ENCODE measurements around the gene DNMT1.
"Not testable (repeated sequence)": the region's sequence is repeated elsewhere in the genome, so short reads cannot be mapped to it uniquely, and the experiment has no call there.

The DNMT1 gene

GRCh38 chr19:10194500-10195198, at the start of gene DNMT1:
Gene DNMT1 (minus strand): TSS chr19:10194953. CDS start chr19:10194899, 54 bp downstream.
- DNase-seq (ENCODE audit: low read depth) = peak; percentile 99

GRCh38 chr19:10243606-10244005, 48.9 kb upstream of the DNMT1 start:
- no peak for DNase-seq (ENCODE audit: low read depth)

- not testable (repeated sequence) for DNase-seq (ENCODE audit: low read depth)
Observed at GRCh38 chr19:10241826-10242449, 47.2 kb upstream of the DNMT1 start.

- DNase-seq (ENCODE audit: low read depth) = no peak
Observed at GRCh38 chr19:10238172-10238783, 43.5 kb upstream of the DNMT1 start.

GRCh38 chr19:10237702-10238101, 42.9 kb upstream of the DNMT1 start:
- DNase-seq (ENCODE audit: low read depth) = no peak

- not testable (repeated sequence) for DNase-seq (ENCODE audit: low read depth)
Observed at GRCh38 chr19:10235409-10235808, 40.7 kb upstream of the DNMT1 start.

- no peak for DNase-seq (ENCODE audit: low read depth)
Observed at GRCh38 chr19:10235003-10235402, 40.2 kb upstream of the DNMT1 start.

- DNase-seq (ENCODE audit: low read depth) = no peak
Observed at GRCh38 chr19:10233946-10234345, 39.2 kb upstream of the DNMT1 start.

- DNase-seq (ENCODE audit: low read depth) = no peak
Observed at GRCh38 chr19:10231612-10232228, 37.0 kb upstream of the DNMT1 start.

GRCh38 chr19:10230861-10231611, 36.3 kb upstream of the DNMT1 start, which contains the start of gene S1PR2:
Gene S1PR2 (minus strand): TSS chr19:10231331. CDS start chr19:10224905, 6,426 bp downstream.
- DNase-seq (ENCODE audit: low read depth) = peak; percentile 69

- DNase-seq (ENCODE audit: low read depth) = peak; percentile 34
Observed at GRCh38 chr19:10230173-10230860, 35.6 kb upstream of the DNMT1 start.

GRCh38 chr19:10228920-10229319, 34.2 kb upstream of the DNMT1 start:
- no peak for DNase-seq (ENCODE audit: low read depth)

- DNase-seq (ENCODE audit: low read depth) = no peak
Observed at GRCh38 chr19:10228393-10228792, 33.6 kb upstream of the DNMT1 start.

GRCh38 chr19:10227026-10227971, 32.5 kb upstream of the DNMT1 start:
- DNase-seq (ENCODE audit: low read depth) = no peak

- no peak for DNase-seq (ENCODE audit: low read depth)
Observed at GRCh38 chr19:10226376-10227025, 31.7 kb upstream of the DNMT1 start.

- DNase-seq (ENCODE audit: low read depth) = no peak
Observed at GRCh38 chr19:10226021-10226375, 31.2 kb upstream of the DNMT1 start.

- no peak for DNase-seq (ENCODE audit: low read depth)
Observed at GRCh38 chr19:10224337-10224736, 29.6 kb upstream of the DNMT1 start.

GRCh38 chr19:10223488-10224213, 28.9 kb upstream of the DNMT1 start:
- no peak for DNase-seq (ENCODE audit: low read depth)

All from activated T-cell treated with anti-CD3 and anti-CD28 coated beads for 48 hours (primary cell).